Activated T-cell treated with anti-CD3 and anti-CD28 coated beads, Interleukin-2, amount 50 U/mL, for 48 hours (primary cell): ENCODE results near the gene LPGAT1.
A peak's percentile ranks its signal among the peaks of the same experiment; 100 is the strongest.

Source experiments
- DNase-seq, 2 experiments: peaks; one replicate each; pipeline ENCODE4 v3.0.0-alpha.2; 2020

LPGAT1 gene

DNA sequence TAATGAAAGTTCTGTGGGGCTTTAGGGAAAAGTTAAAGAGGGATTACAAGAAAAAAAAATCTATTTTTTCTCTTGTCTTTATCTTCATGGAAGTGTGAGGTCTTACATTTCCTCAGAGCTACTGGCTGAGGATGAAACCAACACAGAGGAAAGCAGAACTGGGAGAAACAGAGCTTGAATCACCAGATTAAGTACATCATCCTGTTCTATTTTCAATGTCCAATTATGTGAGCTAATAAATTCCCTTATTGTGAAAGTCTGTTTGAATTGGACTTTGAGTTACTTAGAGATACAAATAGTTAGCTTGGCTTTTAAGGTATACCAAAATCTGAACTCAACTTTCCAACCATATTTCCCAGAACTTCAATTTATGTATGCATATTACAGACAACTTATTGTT is 69.2 kb downstream of the LPGAT1 start:
- DNase-seq, result no peak

DNA sequence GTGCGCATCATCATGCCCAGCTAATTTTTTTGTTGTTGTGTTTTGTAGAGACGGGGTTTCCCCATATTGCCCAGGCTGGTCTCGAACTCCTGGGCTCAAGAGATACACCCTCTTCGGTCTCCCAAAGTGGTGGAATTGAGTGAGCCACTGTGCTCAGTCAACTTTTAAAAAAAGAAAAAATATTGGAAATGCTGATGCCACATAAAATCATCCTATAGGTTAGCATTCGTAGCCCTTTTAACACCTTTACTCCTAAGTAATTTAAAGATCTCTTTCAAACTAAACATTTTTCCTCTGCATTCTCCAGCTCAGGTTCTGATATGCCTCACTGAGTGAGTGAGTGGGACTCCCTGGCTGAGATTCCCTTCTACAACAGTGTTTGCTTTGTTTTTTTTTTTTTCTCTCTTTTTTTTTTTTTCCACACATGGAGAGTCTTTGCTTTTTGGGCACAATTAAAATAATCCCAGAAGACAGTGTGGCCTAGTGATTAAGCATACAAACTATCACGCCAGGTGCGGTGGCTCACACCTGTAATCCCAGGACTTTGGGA is 74.0 kb downstream of the LPGAT1 start:
- no peak for DNase-seq

DNA sequence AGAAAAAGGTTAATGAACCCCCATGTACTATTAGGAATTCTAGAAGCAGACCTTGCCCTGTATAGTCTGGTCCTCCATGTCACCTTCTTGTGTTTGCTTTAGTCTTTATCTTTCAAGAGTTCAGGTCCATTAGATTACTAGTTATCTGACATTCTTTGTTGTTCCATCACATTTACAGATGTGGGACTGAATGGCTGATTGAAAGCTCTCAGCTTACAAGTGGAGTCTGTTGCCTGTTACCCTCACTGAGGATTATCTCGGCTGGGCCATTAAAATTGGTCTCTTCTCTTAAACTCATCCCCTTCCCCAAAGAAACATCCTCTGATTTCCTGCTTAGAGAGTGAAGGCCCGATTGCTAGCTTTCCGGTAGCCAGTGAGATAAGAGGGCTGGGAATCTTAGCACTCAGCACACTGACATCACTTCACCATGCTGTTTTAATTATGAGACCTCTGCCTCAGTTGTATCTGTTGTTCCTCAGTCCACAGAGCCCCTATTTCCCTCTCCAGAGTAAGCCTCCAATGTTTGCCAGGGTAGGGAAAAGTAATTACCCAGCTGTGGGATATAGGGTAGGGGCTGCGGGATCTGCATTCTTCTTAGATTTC is 76.8 kb downstream of the LPGAT1 start:
- no peak for DNase-seq

DNA sequence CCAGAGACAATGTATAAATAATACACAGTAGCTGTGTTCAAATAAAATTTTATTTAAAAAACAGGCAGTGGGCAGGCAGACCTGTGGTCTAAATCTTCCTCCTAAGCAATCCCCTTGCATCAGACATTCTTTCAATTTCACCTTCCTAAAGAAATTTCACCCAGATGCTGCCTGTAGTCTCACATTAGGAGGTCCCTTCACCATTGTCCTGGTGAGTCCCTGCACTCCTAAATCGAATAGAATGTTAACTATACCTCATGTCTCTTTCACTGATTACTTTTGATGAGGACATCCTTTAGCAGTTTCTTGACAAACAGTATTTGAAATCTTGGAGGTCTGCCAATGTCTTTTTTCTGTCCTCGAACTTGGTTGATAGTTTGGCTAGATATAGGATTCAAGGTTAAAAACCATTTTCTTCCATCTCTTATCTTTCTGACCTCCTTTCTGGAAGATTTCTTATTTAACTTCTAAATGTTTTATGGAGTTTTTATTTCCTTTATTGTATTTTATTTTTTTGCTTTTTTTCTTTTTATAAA is 77.5 kb downstream of the LPGAT1 start:
- DNase-seq, result no peak

DNA sequence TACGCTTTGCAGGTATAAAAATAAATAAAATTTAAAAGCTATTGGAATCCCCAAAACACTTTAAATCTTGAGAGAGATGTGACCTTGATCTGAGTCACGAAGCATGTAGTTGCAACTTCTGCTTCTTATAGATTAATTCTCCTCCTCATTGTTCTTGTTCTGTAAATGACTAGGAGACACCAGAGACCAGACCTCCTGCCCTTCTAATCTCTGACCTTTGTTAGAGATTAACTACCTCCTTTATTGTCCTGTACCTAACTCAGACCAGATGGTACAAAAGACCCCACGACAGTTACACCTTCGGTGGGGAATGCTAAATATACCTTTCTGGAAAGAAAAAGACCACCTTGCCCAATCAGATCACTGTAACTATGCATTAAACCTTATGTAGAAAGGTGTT is 78.2 kb downstream of the LPGAT1 start:
- DNase-seq, result no peak

DNA sequence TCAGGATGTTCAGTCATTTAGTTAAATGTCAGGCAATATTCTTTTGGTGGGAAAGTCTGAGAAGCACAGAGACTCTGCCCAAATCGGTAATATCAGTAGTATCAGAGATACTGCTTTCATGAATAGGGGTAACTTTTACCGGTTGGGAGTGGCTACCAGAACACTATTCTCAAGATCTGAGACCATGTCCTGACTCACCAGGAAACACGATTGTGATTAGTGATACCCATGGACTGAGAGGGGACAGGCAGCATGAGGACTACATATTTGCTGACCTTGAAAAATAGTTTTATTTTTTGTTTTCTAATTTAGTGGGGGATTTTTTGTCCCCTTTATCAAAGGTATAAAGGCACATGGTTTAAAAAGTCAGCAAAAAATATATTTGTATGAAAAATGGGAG is 79.1 kb downstream of the LPGAT1 start:
- no peak for DNase-seq

DNA sequence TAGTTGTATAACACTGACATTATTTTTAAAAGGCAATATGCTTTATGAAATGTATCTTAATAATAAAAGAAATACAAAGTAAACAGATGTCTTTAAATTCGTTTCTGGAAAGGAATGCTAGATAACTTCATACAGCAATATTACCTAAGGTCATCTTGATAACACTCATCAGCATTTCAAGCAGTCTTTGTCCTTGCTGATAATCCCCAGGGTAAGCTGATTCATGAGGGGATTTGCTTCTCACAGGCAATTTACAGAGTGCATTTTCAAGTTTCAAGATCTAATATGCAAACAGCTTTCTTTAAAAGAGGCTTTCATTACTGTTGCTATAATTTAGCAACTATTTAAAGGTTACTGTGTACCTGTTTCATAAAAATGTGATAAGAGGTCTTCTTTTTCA is 80.0 kb downstream of the LPGAT1 start:
- no peak for DNase-seq

DNA sequence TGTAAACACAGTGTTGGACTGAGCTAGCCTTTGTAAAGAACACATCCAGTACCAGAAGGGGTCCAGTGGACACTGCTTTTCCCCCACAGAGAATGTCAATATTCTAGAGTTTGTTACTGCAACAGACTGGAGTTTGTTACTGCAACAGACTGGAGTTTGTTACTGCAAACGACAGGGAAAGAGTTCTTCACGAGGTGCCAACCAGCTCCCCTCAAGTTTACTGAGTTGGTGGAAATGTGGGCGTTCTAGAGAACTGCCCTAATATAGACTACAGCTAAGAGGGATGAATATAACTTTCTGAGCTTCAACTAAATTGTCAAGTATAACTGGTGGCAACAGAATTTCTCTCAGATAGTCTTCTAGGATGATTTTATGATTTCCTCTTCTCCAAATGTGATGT is 81.3 kb downstream of the LPGAT1 start:
- DNase-seq, result no peak

DNA sequence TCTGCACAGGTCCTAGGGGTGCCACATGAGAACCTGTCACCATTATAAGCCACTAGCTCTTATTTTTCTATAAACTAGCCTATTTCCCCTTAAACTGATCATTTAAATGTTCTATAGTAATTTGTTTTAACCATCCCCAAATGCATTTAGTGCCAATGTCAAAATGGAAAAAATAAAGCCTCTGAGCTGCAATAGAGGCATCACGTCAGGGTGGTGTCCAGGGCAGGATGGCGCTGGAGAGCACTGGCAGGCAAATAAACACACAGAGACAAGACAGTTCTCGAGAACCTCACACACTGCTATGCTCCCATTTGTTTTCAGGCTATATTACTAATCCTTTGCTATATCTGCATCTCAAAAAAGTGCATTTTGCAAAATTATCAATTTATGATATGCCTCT is 81.8 kb downstream of the LPGAT1 start:
- no peak for DNase-seq

DNA sequence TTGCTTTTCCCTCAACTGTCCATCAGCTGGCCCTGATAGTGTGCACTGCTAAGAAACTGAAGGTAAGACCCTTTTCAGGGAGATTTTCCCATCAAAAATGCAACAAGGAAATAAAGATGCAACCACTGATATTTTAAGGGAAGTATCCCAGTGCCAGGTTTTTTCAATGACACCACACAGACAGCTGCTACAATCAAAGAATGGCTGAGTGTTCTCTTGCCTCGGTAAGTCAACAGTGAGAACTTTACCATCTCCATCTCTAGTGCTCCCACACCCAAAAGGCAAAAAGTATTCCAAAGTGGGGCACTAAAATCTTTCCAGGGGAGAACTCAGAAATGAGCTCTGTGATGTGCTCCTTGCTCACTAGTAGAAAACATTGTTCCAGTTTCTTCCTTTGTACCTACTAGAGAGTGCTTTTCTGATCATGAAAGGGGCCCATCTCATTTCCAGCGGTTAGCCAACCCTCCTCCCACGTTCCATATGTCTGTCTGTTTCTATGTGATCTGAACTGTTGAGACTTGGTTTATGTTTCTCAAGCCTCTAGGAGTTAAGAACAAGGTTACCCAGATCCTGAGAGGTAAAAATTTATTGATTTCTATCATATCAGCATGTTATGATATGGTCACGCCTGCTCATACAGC is 87.6 kb downstream of the LPGAT1 start:
- DNase-seq, result no peak

DNA sequence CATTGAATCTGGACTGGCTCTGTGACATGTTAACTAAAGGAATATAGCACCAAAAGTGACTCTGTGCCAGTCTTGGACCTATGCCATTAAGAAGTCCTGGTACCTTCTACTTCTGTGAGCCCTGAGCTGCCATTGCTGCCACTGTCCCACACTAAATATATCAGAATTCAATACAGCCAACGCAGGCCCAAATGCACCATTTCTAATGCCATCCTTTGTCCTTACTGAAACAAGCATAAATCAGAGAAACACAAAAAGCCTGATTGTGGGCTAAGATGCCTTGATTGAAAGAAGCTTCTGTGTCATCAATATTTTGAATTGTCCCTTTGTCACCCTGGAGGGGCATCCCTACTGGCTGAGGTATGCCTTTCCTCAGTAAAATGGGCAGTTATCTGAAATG is 88.3 kb downstream of the LPGAT1 start:
- no peak for DNase-seq

DNA sequence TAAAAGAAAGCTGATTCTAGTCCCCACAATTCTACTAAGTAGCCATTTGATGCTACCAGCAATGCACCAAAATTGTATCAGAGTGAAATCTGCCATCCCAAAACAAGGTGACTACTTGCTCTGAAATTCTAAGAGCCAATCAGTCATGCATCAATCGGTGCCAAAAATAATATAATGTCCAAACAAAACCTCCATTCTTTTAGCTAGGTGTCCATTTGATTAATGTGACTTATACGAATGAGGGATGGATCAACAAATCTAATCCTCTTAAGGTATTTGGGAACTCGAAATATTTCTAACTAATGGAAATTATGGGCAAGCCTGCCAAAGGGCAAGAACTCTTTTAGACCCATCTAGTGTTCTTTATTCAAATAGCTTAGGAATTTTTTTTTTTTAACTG is 88.8 kb downstream of the LPGAT1 start:
- no peak for DNase-seq

DNA sequence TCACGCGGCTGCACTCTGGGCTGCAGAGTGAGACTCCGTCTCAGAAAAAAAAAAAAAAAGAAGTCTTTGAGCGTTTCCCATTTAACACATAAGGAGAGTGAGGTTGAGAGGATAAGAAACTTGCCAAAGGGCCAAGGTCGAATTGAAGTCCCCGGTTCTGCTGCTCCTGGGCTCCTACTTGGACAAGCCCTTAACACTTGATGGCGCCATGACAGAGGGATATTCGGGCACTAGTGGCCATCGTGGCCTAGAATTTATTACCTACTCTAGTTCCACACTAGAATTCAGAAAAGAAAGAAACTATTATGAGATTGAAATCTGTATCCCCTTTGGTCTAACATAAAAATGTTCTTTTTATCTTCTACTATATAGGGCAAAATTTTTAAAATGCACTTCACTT is 89.4 kb downstream of the LPGAT1 start:
- DNase-seq, result no peak

DNA sequence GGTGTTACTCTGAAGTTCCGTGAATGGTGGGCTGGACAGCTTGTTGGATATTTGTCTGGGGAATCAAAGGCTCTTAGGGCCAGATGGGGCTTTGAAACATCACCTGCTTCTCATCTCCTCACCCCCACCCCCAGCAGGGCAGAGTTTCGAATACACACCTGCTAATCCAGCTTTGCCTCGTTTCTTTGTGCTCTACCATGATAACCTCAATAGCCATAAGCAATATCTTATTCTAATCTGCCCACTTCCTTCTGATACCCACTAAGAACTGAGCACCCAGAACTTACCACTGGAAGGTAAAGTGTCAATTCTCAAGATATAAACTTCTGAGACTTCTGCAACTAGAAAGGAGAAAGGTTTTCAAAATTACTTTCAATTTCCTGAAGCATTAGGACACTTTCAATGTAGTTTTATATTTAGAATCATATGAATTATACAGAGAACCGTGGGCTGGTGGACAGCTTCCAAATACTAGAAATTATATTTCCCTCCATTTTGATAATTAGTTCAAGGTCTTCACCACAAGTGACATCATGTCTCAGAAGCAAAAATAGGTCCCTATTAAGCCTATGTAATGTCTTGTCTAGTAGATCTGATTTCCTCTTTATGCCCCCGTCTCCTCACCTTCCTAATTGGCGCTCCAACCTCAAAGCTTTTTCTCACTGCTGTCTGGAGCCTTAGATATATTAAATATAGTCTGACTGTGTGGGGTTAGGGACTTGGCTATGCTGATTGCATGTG is 90.7 kb downstream of the LPGAT1 start:
- DNase-seq, result no peak

DNA sequence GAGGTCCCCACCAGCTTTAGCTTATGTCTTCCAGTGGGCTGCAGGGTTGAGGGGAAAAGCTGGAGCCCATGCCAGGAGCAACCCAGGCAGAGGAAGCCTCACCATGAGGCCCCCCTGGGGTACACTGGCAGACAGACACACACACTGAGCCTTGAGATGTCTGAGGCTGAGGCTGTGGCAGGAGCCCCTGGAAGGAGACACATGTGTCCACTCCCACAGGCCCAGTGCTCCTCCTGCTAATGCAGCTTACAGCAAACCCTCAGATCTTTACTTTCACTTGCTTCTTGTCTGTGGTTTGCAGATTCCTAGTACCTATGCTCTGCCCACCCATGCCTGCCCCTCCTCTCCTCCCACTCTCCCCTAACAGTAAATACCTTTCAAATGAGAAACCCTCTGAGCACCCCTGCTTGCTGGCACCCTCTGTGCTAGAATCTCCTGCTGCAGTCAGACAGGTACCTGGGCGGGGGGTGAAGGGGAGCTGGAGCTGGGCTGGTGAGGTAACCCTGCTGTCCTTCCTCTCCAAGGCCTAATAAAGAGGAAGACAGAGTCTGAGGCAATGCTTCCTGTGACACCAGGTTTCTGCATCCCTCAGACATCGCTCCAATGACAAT is 91.8 kb downstream of the LPGAT1 start:
- DNase-seq, result peak; percentile 34 to 41

DNA sequence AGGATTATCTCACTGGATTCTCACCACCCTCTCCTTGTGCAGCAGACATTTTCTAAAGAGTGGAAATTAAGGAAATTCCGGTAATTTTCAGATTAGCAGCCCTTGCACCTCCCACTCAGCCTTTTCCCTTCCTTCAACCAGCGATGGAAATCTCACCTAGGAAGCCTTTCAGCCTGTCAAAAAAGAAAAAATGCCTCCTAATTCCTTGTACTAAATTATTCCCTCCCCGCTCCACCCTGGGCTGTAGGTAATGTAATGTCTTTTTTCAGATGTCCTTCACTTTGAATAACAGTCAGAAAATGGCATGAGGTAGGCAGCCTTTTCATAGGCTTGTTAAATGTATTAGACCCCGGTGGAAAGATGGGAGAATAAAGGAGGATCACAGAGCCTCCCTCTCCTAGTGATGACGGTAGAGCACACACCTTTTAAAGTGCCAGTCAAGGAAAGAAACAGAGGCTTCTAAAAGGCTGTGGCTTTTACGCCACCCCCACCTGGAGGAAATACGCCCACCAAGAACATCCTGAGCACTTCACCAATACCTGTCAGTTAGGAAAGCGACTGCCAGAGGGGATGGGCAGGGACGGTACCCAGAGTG is 92.4 kb downstream of the LPGAT1 start:
- no peak for DNase-seq

DNA sequence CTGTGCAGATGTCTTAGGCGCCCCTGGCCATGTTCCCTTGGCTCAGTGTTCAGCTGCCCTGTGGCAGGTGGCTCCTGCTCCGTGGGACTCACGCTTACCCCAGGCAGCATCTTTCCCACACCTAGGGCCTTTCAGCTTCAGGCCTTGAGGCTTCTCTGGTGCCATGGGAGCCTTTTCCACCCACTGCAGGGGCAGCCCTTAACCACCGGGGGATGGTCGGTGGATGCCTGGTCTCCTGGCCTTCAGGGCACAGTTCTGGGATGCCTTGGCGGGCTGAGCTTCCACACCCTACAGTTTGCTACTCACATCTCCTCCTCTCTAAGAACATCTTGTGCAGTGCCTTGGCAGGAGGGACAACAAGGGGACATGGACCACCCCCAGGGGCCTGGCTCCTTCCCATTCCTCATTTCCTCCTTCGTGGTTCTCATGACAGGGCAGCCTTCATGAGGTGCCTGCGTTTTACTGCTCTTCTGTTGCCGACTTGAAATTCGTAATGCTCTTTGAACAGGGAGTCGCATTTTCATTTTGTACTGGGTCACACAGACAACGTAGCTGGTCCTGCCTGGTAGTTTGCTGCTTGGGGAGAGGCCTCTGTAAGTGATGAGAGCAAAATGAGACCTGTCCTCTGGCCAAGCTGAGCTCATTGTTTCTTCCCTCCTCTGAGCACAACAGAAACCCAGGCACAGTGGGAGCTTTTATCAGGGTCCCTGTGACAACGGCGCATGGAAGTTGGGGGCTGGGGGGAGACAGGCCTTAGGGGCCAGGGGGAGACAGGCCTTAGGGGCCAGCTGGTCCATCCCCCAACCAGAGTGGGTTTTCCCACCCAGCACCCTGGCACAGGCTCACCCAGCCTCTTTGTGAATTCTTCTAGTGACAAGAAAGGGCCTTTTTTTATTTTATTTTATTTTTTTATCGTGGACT is 93.2 kb downstream of the LPGAT1 start:
- DNase-seq, result no peak

DNA sequence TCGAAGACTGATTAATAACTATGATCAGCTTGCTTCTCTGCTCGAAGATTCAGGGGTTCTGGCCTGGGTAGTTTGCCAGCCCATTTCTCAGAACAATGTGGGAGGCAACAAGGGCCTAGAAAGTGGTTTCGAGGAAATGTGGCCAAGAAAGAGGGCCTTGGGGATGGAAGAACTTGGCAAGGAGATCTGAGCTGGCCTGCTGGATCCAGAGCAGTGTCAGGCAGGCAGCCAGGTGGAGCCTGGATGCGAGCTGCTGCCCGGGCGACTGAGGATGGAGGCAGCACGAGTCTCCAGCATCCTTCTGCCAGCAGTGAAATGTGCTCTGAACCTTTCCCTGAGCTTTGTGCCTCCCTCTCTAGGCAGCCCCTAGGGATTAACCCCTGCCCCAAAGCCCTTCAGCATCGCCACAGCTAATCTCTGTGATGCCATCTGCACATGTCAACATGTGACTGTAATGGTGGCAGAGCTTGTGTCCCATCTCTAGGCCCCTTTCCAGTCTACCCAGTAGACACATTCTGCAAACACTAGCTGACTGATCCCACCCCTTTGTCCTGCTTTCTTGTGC is 94.1 kb downstream of the LPGAT1 start:
- DNase-seq, result no peak

DNA sequence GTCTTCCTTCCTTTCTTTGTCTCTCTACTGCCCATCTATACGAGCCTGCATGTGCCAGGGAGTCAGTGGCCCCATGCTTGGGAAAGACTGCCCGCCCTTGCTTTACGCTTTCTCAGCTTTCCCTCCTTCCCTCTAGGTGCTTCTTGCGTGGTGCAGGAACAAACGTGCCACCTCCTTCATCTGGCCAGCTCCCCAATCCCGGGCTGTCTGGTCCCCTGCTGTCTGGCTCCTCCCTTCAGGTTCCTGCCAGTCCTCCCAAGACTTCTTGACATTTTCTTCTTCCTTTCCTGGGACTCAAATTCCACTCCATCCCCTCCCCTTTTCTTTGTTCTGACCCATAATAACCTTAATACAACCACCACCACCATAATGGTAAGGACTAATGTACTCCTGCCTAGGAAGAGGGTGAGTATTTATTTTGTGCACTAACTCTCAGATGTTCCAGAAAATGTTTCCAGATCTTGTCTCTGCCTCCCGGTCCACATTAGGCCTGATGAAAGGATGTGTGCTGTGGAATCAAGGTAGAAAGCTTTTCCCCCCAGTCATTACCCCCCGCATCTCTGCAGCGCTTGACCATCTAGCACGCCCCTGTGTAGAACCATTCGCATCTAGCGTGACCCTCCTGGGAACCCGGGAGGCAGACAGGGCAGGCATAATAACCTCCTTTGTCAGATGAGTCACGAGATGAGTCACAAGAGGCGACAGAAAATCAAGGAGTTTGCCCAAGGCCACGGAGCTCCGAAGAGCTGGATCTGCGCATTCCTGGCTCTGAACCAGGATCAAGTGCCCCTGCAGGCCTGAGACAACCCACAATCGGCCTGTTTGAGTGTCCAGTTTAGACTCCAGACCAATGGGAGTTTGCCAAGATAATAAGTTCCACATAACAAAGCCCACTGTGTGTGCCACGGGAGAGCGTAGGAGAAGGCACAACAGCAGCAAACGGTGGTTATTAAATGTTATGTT is 95.1 kb downstream of the LPGAT1 start:
- no peak for DNase-seq

DNA sequence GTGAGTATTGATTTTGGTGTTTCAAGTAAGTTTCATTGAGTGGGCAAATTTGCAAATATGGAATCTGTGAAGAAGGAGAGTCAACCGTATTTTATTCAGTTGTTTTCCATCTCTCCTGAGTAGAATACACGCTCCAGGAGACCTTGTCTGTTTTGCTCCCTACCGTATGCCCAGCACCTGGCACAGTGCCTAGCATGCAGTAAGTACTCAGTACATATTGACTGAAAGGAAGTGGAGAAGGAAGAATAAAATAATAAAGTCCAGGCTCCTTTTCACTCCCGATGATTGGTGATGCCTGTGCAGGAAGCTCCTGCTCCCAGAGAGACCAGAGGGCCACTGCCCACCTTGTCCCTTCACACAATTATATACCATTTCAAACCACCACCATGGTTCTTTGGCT is 95.8 kb downstream of the LPGAT1 start:
- DNase-seq, result no peak
